NK-92 treated with Interleukin-12 subunit alpha and Interleukin-12 subunit beta, amount 100 ng/mL, for 24 hours (cell line): ENCODE measurements around the gene KIF7.

ENCODE experiments used
- DNase-seq: peaks from one replicate; lab custom pipeline; 2025; lab: John Stamatoyannopoulos, UW

Gene KIF7

GRCh38 chr15:89647191-89647851, 7.9 kb downstream of the KIF7 start:
- peak; percentile 43 for DNase-seq

DNA sequence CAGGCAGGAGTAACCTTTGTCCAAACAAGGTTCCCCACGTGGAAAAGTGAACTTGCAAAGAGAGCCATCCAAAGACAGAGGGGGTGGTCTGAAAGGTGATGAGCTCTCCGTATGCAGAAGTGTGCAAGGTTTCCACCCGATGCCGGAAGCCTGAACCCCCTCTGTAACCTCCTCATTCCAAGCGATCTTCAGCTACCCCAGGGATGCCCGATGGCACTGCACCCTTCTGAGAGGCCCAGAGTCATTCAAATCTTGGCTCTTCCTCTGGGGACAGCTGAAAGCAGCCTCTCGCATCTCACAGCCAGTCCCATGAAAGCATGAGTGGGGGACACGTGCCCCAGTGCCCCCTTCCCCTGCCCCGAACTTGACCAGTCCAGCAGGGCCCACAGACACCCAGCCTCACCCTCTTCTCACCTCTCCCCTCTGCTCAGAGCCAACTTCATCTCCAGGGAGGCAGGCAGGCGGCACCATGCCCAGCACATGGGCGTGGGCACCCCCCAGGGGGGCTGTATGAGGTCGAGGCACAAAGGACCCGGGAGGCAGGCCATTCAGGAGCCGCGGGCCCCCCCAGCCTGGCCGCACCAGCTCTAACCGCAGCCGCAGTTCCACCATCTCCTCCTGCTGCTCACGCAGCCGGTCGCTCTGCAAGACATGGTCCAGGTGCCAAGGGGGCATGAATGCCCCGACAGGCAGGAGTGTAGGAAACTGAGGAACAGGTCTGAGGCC, 8.7 kb downstream of the KIF7 start:
- DNase-seq = no peak

GRCh38 chr15:89645680-89646079, 9.6 kb downstream of the KIF7 start:
- DNase-seq = no peak

DNA sequence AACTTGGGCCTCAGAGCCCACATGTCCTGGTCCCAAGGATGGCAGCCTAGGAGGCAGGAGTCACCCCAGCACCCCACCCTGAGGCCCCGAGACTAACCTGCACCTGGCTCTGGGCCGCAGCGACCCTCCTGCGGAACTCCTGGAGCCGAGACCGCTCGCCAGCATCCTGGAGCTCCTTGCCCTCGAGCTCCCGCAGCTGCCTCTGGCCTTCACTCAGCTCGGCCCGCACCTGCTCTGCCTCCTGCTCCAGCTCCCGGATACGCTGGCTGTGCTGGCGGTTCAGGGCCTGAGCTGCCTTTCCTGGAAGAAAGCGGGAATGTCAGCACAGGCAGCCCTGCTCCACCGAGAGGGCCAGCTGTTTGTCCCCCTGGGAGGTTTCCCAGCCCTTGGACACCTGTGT, 13.2 kb downstream of the KIF7 start:
- no peak for DNase-seq

GRCh38 chr15:89641053-89641452, 14.2 kb downstream of the KIF7 start:
- DNase-seq = no peak

DNA sequence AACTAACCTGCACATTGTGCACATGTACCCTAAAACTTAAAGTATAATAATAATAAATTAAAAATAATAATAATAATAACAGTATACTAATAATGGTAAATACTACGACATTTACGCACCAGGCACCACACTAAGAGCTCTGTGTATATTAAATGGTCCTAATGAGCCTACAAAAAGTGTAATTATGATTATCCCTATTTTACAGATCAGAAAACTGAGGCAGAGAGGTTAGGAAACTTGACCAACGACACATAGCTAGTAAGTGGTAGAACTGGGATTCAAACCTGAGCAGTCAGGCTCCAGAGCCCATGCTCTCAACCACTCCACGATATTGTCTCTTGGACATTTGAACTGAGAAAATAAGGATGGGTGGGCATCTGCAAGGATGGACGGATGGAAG, 15.0 kb downstream of the KIF7 start:
- no peak for DNase-seq

- no peak for DNase-seq
These were observed 21.7 kb downstream of the KIF7 start for GRCh38 chr15:89633585-89633984.

- DNase-seq = no peak
These were observed 22.5 kb downstream of the KIF7 start for GRCh38 chr15:89632563-89633430.

DNA sequence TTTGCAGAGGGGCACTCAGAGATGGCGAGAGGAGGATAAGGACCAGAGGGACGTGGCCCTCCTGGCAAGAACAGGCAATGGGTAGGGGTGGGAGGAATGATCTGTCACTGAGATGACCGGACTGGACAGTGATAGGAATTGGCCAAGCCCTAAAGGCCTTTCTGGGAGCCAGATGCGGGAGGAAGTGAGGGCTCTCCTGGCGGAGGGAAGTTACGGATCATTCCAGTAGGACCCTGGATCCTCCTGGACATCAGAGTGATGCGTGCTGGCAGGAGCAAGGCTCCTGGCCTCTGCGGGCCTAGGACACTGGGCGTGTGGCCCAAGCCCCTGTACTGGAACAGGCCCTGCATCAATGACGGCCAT, 23.4 kb downstream of the KIF7 start:
- DNase-seq = no peak

DNA sequence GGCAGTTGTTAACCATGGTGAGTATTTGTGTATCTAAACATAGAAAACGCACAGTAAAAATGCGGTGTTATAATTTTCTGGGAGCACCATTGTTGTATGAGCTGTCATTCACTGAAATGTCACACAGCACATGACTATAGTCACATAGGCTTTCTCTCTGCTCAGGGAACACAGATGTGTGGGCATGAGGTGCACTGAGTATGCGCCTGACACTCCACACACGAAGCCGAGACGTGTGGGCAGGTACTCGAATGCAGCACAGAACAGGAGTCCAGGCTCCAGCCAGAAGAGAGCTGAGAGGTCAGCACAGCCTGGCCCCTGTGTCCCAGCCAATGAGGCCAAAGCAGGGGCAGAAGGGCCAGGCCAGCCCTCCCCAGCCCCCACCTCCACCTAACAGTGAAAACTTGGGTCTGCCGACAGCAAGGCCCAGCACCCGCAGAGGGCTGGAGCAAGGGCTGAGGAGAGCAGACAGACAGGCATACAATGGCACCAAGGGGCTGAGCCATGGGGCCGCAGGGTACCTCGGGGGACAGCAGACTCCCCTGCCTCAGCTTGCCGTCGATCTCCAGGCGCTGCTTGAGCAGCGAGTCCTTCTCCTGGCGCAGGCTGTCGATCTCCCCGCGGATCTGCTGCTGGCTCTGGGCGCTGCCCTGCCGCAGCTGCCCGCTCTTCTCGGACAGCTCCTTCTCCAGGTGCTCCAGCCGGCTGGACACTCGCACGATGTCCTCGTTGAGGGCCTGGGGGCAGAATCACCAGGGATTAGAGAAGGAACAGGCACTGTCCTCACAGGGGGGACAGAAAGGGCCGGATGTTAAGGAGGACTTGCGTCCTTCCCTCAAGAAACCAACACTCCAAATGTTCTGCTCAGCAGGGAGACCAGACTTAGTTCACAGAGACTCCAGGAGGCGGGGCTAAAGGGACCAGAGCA, 24.0 kb downstream of the KIF7 start:
- no peak for DNase-seq

DNA sequence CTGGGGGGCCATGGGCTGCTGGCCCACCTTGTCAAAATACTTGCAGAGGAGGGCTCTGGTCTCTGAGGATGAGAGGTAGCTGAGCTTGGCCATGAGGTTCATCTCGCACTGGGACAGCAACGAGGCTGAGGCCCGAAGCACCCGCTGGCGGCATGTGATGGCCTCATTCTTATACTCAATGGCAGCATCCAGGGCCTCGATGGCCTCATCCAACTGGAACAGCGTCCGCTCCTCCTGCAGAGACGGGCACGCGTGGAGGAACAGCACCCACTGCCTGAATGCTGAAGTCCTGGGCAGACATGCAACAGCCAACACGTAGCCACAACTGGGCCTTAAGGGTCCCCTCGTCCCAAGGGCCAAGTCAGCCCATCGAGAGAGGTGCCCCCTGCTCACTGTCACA, 25.0 kb downstream of the KIF7 start:
- DNase-seq = no peak

DNA sequence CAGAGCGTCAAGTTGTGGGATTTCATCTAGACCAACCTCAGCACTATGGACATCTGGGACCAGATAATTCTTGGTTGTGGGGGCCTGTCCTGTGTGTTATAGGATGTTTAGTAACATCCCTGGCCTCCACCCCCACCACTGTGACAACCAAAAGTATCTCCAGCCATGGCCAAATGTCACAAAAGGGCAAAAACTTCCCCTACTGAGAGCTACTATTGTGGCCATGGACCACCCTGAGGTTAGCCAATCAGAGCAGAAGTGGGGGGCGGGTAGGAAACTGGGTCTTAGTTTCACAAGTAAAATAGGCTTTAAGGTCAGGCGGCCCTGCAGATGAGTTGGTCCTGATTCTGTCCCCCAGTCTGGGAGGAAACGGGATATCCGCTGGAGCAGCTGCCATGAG, 25.4 kb downstream of the KIF7 start:
- no peak for DNase-seq

DNA sequence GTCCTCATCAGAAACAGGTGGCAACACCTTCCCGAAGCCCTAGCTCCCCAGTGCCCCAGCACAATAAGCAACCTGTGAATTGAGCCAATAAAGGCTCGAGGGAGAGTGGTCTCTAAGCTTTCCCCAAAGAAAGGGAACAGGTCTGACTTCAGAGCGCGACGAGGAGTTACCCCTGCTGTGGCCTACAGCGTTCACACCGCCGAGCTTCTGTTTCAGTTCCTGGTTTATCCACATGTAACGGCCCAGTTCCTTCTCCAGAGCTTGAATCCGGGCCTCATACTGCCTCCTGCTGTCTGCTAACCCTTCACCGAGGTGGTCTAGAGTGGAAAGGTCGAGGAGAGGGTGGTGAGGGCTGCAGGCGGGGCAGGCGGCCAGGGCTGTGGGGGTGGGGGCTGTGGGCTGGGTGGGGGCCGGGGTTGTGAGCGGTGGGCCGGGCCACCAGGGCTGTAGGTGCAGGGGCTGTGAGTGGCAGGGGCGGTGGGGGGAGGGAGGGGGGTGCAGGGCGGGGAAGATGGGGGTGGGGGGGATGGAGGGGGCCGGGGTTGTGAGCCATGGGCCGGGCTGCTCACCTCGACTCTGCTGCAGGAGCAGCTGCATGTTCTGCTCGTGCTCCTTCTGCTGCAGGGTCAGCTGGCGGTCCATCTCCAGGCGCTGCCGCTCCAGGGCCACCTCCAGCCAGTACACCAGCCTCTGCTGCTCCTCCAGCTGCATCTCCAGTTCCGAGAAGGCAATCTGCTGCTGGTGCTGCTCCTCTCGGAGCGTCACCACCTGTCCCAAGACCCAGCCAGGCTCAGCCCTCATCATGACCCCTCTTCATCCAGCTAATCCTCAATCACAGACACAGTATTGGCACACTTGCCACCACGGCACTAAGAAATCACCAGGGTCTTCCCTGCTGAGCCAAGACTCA, 26.2 kb downstream of the KIF7 start:
- no peak for DNase-seq

- no peak for DNase-seq
These were observed 27.0 kb downstream of the KIF7 start for GRCh38 chr15:89628301-89628700.

GRCh38 chr15:89627256-89627970, 27.9 kb downstream of the KIF7 start:
- DNase-seq = no peak

GRCh38 chr15:89625716-89626115, 29.6 kb downstream of the KIF7 start:
- no peak for DNase-seq

DNA sequence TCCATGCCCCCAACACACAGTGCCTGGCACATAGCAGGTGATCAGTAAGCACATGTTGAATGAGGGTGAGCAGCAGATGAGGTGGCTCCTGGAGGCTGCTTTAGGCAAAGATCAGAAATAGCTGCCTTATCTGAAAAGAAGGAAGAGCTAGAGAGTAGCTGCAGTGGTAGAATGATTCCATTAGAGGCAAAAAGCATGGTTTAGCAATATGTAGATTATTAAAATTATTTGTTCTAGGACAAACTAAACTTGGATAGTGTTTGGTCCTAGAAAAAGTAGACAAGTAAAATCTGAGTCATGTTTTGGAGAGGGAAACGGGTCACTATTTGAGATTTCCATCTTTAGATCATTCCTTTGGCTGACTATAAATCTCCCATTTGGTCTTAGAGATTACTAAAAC, 32.1 kb downstream of the KIF7 start:
- no peak for DNase-seq

- DNase-seq = no peak
These were observed 33.7 kb downstream of the KIF7 start for GRCh38 chr15:89621547-89621946.

GRCh38 chr15:89616228-89616627, 39.0 kb downstream of the KIF7 start:
- DNase-seq = no peak

GRCh38 chr15:89615135-89615534, 40.1 kb downstream of the KIF7 start:
- no peak for DNase-seq
